Measurements from ENCODE around the gene SLC12A8. TPM values are rescaled to one million over a fixed set of nuclear protein-coding genes. Genes with fewer than 3 reads are reported as not detected.

SLC12A8 gene
- total RNA-seq, 2 donors from 2014 or later = 20.7 to 33.7 TPM

- H3K27ac ChIP-seq = no peak overlapping the region
- H3K9me3 ChIP-seq = no peaks in the 10 kb centered on the region
- TF ChIP-seq CTCF (IDR thresholded peaks at IDR 0.05) = peak; percentile 57
- no peak overlapping the region for H3K9ac ChIP-seq (ENCODE audit: low read depth in 2 of 2, low read length in 2 of 2)
- H3K36me3 ChIP-seq = no peaks in the 10 kb centered on the region
- intact Hi-C loops (cut with DNase I) = no loop called here
- DNase-seq = peak; percentile 69
- H3K4me3 ChIP-seq = no peak overlapping the region
- no peaks in the 10 kb centered on the region for H3K27me3 ChIP-seq
- no peaks in the 10 kb centered on the region for H3K4me1 ChIP-seq
Observed at GRCh38 chr3:125150525-125151441, 61.8 kb downstream of the SLC12A8 start.

GRCh38 chr3:125149462-125149861 lies 63.1 kb downstream of the SLC12A8 start:
- no peak overlapping the region for H3K4me3 ChIP-seq
- TF ChIP-seq CTCF (IDR thresholded peaks at IDR 0.05) = no peak
- intact Hi-C loops (cut with DNase I) = loop anchor here (10.0 kb wide), 1 partner anchor 435 kb away; no protein-coding TSS in a partner anchor
- H3K36me3 ChIP-seq = no peaks in the 10 kb centered on the region
- no peaks in the 10 kb centered on the region for H3K27me3 ChIP-seq
- no peak overlapping the region for H3K27ac ChIP-seq
- DNase-seq = no peak
- no peaks in the 10 kb centered on the region for H3K4me1 ChIP-seq
- peak overlapping the region in 1 of 2 donors; percentile 16 for H3K9ac ChIP-seq (ENCODE audit: low read depth in 2 of 2, low read length in 2 of 2)
- no peaks in the 10 kb centered on the region for H3K9me3 ChIP-seq

GRCh38 chr3:125148836-125149235 lies 63.7 kb downstream of the SLC12A8 start:
- Histone ChIP-seq H3K9me3 (no peaks in the 10 kb centered on the region), H3K36me3 (no peaks in the 10 kb centered on the region), H3K27ac (no peak overlapping the region), H3K27me3 (no peaks in the 10 kb centered on the region), H3K9ac (ENCODE audit: low read depth in 2 of 2, low read length in 2 of 2) (peak overlapping the region in 1 of 2 donors; percentile 16), H3K4me1 (no peaks in the 10 kb centered on the region), H3K4me3 (no peak overlapping the region)
- intact Hi-C loops (cut with DNase I) = loop anchor here (10.0 kb wide), 1 partner anchor 436 kb away; no protein-coding TSS in a partner anchor
- TF ChIP-seq CTCF (IDR thresholded peaks at IDR 0.05) = no peak
- no peak for DNase-seq

DNA sequence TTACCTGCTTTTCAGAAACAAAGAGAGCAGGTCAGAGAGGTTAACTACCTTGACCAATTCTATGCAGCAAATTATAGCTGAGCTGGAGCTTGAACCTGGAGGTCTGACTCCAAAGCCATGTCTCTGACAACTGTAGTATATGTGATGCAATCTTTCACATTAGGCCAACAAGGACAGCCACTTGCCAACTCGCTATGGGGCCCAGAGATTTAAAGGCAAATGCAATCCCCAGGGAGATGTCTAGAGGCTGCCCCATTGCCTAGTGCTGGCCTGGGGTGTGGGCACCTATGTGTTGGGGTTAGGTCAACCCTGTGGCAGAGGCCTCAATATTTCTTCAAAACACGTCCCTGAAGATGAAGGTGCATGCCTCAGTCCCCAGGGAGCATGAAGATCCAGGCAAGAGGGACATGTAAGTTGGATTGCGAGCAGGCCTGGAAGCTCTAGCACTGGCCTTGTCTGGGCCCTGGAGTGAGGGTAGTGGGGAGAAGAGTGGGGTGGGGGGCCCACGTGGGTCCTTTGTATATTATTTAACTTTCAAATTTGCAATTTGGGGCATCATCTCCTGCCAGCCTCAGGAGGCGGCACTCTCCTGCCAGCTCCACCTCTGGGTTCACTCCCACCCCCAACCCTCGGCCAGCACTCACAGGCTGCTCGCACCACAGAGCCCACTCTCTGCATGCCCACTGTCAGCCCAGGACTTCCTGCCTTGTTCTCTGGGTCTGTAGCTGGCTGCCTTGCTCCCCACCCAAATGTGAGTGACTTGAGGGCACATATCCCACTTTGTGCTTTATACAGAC lies 64.3 kb downstream of the SLC12A8 start:
- intact Hi-C loops (cut with DNase I) = loop anchor here (10.0 kb wide), 1 partner anchor 437 kb away; no protein-coding TSS in a partner anchor
- no peak overlapping the region for H3K27ac ChIP-seq
- H3K4me1 ChIP-seq = no peaks in the 10 kb centered on the region

More for the DNA sequence above, 64.3 kb downstream of the SLC12A8 start:
- H3K27me3 ChIP-seq = no peaks in the 10 kb centered on the region
- no peaks in the 10 kb centered on the region for H3K9me3 ChIP-seq
- no peak overlapping the region for H3K9ac ChIP-seq (ENCODE audit: low read depth in 2 of 2, low read length in 2 of 2)
- H3K36me3 ChIP-seq = no peaks in the 10 kb centered on the region
- no peak for TF ChIP-seq CTCF (IDR thresholded peaks at IDR 0.05)
- no peak for DNase-seq
- no peak overlapping the region for H3K4me3 ChIP-seq

All from colonic mucosa (tissue), 4 donors.